Mucosa of rectum (tissue), 2 donors: Measurements from ENCODE around the gene ATG16L2.

Source experiments
- H3K27ac ChIP-seq, 2 donors: one replicate each; pipeline ENCODE4 v1.7.0; 2013; ENCODE audit warnings: inconsistent platforms in 2 of 2, low read depth in 2 of 2, low read length in 2 of 2
- H3K27me3 ChIP-seq, 2 donors: one replicate each; pipeline ENCODE4 v1.7.0; 2013; ENCODE audit warnings: low read length in 2 of 2; ENCODE audit not compliant: control insufficient read depth in 2 of 2, insufficient read depth in 2 of 2
- H3K36me3 ChIP-seq, 2 donors: one replicate each; pipeline ENCODE4 v1.7.0; 2013; ENCODE audit warnings: low read length in 2 of 2; ENCODE audit not compliant: control insufficient read depth in 2 of 2, insufficient read depth in 2 of 2
- H3K4me1 ChIP-seq, 2 donors: one replicate each; pipeline ENCODE4 v1.7.0; 2013; ENCODE audit warnings: low read length in 2 of 2, mild to moderate bottlenecking in 1 of 2; ENCODE audit not compliant: control insufficient read depth in 2 of 2, insufficient read depth in 2 of 2
- H3K4me3 ChIP-seq, 2 donors: one replicate each; pipeline ENCODE4 v1.7.0; 2013; ENCODE audit warnings: low read length in 2 of 2
- H3K9ac ChIP-seq, 2 donors: one replicate each; pipeline ENCODE4 v1.7.0; 2013; ENCODE audit warnings: low read length in 2 of 2, low read depth in 1 of 2, mild to moderate bottlenecking in 1 of 2
- H3K9me3 ChIP-seq, 2 donors: one replicate each; pipeline ENCODE4 v1.7.0; 2013; ENCODE audit warnings: low read length in 2 of 2; ENCODE audit not compliant: control insufficient read depth in 2 of 2
- donor health status: healthy.
- donor health status: Normal muscosa, but diverticular disease.

The ATG16L2 gene

GRCh38 chr11:72779495-72780128 is 34.6 kb upstream of the ATG16L2 start:
- Histone ChIP-seq H3K4me1 (peaks cover 76 to 88% of the 10 kb centered on the region in 2 donors), H3K27ac (peak overlapping the region; percentile 89 to 93)

GRCh38 chr11:72780296-72781062 is 33.7 kb upstream of the ATG16L2 start:
- H3K4me3 ChIP-seq = peak overlapping the region; percentile 73 to 85
- H3K27ac ChIP-seq = peak overlapping the region; percentile 89 to 93
- H3K27me3 ChIP-seq = no peaks in the 10 kb centered on the region
- H3K4me1 ChIP-seq = peaks cover 74 to 88% of the 10 kb centered on the region in 2 donors
- H3K36me3 ChIP-seq = peaks cover 7 to 12% of the 10 kb centered on the region in 2 donors
- peak overlapping the region; percentile 92 to 93 for H3K9ac ChIP-seq
- no peaks in the 10 kb centered on the region for H3K9me3 ChIP-seq

More at GRCh38 chr11:72779495-72780128, 34.6 kb upstream of the ATG16L2 start:
- H3K9me3 ChIP-seq = no peaks in the 10 kb centered on the region
- peak overlapping the region; percentile 73 to 85 for H3K4me3 ChIP-seq
- H3K27me3 ChIP-seq = no peaks in the 10 kb centered on the region
- peak overlapping the region; percentile 92 to 93 for H3K9ac ChIP-seq
- H3K36me3 ChIP-seq = peaks cover 11 to 12% of the 10 kb centered on the region in 2 donors

DNA sequence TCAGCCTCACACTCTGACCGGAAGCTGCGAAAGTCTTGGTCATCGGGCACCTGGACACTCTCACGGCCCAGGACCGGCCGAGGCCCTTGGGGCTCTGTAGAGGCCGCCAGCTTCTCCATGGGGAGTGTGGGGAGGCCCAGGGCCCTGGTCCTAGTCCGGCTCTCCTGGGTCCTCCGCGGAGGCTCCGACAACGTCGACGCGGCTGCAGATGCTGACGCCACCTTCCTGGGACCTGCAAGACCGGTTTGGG is 33.2 kb upstream of the ATG16L2 start:
- H3K27ac ChIP-seq = peak overlapping the region; percentile 89 to 93
- peaks cover 74 to 87% of the 10 kb centered on the region in 2 donors for H3K4me1 ChIP-seq

DNA sequence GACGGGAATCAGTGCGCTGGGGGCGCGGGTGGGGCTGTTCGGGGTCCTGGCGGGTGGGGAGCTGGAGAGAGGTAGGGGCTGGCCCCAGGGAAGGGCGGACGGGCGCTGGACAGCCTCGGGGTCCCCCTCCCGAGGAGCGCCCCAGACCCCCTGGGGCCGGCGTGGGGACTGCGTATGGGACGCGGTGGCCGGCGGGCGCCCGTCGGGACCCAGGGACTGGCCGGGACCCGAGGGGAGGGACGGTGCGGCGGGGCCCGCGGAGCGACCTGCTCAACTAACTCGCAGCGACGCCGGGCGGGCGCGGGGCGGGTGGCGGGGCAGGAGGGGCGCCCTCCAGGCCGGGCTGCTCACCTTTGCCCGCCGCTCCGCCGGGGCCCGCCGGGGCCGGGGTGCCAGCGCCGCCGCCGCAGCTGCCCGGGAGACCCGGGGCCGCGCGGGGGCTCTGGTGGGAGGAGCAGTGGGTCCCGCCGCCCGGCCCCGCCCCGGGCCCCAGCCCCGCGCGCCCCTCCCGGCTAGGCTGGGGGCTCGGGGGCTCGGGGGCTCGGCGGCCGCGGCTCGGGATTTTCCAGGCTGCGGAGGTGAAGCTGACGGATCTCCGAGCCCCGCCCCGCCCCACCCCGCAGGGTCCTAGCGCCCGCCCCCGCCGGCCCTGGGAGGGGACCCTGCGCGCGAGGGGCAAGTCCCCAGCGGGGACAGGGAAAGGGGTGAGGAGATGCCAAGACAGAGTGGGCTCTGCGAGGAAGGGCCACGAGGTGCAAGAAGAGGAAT is 32.7 kb upstream of the ATG16L2 start:
- no peaks in the 10 kb centered on the region for H3K27me3 ChIP-seq
- peak overlapping the region; percentile 92 to 93 for H3K9ac ChIP-seq
- H3K36me3 ChIP-seq = peaks cover 7 to 9% of the 10 kb centered on the region in 2 donors
- H3K27ac ChIP-seq = peak overlapping the region; percentile 91 to 93
- peaks cover 74 to 88% of the 10 kb centered on the region in 2 donors for H3K4me1 ChIP-seq
- H3K9me3 ChIP-seq = no peaks in the 10 kb centered on the region
- H3K4me3 ChIP-seq = peak overlapping the region; percentile 73 to 85

More for the DNA sequence above, 33.2 kb upstream of the ATG16L2 start:
- Histone ChIP-seq H3K9ac (peak overlapping the region; percentile 92 to 93), H3K27me3 (no peaks in the 10 kb centered on the region), H3K4me3 (peak overlapping the region; percentile 73 to 85), H3K36me3 (peaks cover 7 to 12% of the 10 kb centered on the region in 2 donors), H3K9me3 (no peaks in the 10 kb centered on the region)

- no peaks in the 10 kb centered on the region for H3K9me3 ChIP-seq
- H3K27ac ChIP-seq = peak overlapping the region; percentile 91 to 93
- H3K9ac ChIP-seq = peak overlapping the region; percentile 14 to 56
- H3K27me3 ChIP-seq = no peaks in the 10 kb centered on the region
- peaks cover under 1 to 4% of the 10 kb centered on the region in 2 donors for H3K36me3 ChIP-seq
- H3K4me3 ChIP-seq = peak overlapping the region; percentile 66 to 67
- H3K4me1 ChIP-seq = peaks cover 74 to 88% of the 10 kb centered on the region in 2 donors
Observed at GRCh38 chr11:72782081-72782920, 31.9 kb upstream of the ATG16L2 start.

DNA sequence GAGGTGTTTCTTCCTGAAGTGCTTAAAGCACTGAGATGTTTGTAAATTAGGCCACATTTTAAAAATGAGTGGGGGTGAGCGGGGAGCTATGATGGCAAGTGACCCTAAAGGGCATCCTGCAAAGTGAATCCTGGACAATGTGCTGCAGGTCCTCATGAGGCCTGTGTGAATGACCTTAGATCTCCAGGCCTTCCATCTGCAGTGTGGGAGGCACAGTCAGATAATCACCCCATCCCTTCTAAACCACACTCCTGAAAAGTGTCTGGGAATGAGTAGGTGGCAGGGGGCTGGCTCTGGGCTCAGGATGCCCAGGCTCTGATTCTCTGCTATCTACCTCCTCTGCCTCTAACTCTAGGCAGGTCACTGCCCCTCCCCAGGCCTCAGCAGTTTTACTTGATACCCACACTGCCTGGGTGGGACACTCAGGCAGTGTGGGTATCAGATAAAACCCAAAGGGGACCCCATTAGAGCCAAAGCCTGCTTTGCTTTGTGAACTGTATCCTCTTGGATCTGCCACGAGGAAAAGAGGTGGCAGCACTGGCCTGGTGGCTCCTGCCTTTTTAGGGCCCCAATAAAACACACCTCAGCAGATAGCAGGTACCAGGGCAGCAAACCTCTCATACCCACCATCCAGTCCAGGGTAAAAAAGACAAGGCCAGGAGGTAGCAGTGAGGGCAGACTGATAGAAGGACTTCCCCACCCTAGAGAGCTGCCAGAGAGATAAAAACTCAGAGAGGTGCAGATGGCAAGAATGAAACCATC is 30.9 kb upstream of the ATG16L2 start:
- Histone ChIP-seq H3K4me1 (peaks cover 74 to 87% of the 10 kb centered on the region in 2 donors), H3K36me3 (no peaks in the 10 kb centered on the region), H3K27ac (peak overlapping the region; percentile 91 to 93), H3K9me3 (no peaks in the 10 kb centered on the region), H3K27me3 (no peaks in the 10 kb centered on the region), H3K9ac (peak overlapping the region; percentile 0 to 56), H3K4me3 (peak overlapping the region in 1 of 2 donors; percentile 67)

- Histone ChIP-seq H3K9ac (peak overlapping the region; percentile 41 to 56), H3K27ac (peak overlapping the region; percentile 91 to 93), H3K4me1 (peaks cover 76 to 84% of the 10 kb centered on the region in 2 donors)
Observed at GRCh38 chr11:72784662-72785061, 29.5 kb upstream of the ATG16L2 start.

DNA sequence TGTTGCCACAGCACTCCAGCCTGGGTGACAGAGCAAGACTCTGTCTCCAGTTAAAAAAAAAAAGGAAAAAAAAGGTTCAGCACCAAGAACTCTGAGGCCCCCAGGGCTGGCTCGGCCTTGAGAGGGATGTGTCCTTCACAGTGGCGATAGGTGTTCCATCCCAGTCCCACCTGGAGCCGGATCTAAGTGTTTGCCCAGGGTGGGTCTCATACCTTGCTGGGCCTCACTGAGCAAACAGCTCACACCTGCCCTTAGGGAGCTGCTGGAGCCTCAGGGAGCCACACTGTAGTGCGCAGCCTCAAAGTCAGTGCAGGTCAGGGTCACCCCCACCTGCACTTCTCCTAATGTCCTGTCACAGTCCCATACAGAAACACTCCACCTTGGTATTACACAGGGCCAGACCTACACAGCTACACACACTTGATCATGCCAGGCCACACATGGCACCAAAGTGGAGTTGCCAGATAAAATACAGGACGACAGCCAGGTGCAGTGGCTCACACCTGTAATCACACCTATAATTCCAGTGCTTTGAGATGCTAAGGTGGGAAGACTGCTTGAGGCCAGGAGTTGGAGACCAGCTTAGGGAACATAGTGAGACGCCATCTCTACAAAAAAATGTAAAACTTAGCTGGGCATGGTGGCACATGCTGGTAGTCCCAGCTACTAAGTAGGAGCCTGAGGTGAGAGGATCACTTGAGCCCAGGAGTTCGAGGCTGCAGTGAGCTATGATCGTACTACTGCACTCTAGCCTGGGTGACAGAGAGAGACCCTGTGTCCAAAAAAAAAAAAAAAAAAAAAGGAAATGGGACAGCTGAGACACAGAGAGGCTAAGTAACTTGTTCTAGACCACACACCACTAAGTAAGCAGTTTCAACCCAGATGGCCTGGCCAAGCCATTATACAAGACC is 27.7 kb upstream of the ATG16L2 start:
- H3K27ac ChIP-seq = peak overlapping the region; percentile 91 to 93
- peak overlapping the region; percentile 52 to 72 for H3K9ac ChIP-seq
- H3K4me1 ChIP-seq = peaks cover 66 to 71% of the 10 kb centered on the region in 2 donors
- no peaks in the 10 kb centered on the region for H3K9me3 ChIP-seq
- H3K36me3 ChIP-seq = no peaks in the 10 kb centered on the region
- no peaks in the 10 kb centered on the region for H3K27me3 ChIP-seq
- peak overlapping the region in 1 of 2 donors; percentile 14 for H3K4me3 ChIP-seq

More at GRCh38 chr11:72784662-72785061, 29.5 kb upstream of the ATG16L2 start:
- H3K4me3 ChIP-seq = no peak overlapping the region
- no peaks in the 10 kb centered on the region for H3K9me3 ChIP-seq
- H3K36me3 ChIP-seq = no peaks in the 10 kb centered on the region
- no peaks in the 10 kb centered on the region for H3K27me3 ChIP-seq
